ENCODE results near the gene CDC5L.
"Not testable (repeated sequence)": the region's sequence is repeated elsewhere in the genome, so short reads cannot be mapped to it uniquely, and the experiment has no call there.

The CDC5L gene

DNA sequence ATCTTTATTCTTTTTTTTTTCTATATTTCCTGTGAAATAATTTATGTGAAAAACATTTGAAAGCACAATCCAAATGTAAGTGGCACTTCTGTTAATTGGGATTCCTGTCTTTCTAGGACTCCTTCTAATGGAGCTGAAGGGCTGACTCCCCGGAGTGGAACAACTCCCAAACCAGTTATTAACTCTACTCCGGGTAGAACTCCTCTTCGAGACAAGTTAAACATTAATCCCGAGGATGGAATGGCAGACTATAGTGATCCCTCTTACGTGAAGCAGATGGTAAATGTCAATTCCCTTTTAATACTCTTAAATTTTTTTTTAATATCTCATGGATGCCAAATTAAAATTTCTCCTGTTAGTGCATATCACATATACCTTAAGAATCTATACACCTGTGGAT, 35.0 kb downstream of the CDC5L start:
- DNase-seq: no peak

DNA sequence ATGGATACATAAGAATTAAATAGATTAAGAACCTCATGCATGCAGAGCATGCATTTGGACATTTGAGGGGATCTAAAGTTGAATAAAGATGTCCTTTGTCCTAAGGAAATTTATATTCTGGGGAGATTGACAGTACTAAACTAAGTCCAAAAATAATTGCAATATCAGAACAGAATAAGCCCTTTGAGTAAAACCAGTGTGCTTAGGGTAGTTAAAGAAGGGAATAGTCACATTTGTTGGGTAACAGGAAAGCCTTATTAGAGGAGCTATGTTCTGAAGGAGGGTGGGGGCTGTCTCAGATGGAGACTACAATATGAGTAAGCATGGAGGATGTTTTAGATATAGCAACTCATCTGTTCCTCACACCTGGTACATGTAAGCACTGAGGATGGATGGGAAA, 35.8 kb downstream of the CDC5L start:
- no peak for DNase-seq

GRCh38 chr6:44425951-44426350, 38.4 kb downstream of the CDC5L start:
- DNase-seq: no peak

GRCh38 chr6:44428682-44429081, 41.2 kb downstream of the CDC5L start:
- no peak for DNase-seq

GRCh38 chr6:44430326-44430725, 42.8 kb downstream of the CDC5L start:
- DNase-seq: no peak

- DNase-seq: peak; percentile 10 to 46
These were observed 43.7 kb downstream of the CDC5L start for GRCh38 chr6:44431118-44431725.

GRCh38 chr6:44432227-44432626, 44.7 kb downstream of the CDC5L start:
- DNase-seq: no peak

- no peak for DNase-seq
These were observed 45.2 kb downstream of the CDC5L start for GRCh38 chr6:44432726-44433125.

DNA sequence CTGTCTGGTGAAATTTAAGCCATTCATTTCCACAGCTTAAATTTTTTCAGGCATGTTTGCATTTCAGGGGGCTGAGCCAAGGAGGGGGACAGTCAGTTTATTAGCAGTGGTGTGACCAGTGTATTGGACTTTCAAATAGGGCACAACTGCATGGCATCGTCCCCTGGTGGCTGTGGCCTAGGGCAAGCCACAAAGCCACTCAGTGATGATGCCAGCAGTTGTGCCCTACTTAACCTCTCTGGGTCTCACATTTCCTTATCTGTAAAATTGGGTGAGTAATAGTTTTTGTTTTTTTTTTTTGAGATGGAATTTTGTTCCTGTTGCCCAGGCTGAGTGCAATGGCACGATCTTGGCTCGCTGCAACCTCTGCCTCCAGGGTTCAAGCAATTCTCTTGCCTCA, 48.0 kb downstream of the CDC5L start:
- DNase-seq: no peak

GRCh38 chr6:44438827-44439226, 51.3 kb downstream of the CDC5L start:
- DNase-seq: no peak

- no peak for DNase-seq
These were observed 52.0 kb downstream of the CDC5L start for GRCh38 chr6:44439270-44440045.

DNA sequence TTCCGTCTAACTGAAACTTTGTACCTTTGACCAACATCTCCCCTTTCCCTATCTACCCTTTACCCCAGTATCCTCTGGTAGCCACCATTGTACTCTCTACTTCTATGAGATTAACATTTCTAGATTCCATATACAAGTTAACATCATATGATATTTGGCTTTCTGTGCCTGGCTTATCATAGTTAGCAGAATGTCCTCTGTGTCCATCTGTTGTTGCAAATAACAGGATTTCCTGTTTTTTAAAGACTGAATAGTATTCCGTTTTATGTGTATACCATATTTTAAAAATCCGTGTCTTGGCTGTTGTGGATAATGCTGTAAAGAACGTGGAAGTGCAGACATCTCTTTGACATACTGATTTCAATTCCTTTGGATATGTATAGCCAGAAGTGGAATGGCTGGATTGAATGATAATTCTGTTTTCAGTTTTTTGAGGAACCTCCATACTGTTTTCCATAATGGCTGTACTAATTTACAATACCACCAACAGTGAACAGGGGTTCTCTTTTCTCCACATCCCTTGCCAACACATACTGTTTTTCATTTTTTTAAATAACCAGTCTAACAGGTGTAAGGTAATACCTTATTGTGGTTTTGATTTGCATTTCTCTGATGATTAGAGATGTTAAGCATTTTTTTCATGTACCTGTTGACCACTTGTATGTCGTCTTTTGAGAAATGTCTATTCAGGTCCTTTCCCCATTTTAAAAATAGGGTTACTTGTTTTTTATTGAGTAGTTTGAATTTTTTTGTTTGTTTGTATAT, 53.8 kb downstream of the CDC5L start:
- no peak for DNase-seq

- no peak for DNase-seq
These were observed 54.7 kb downstream of the CDC5L start for GRCh38 chr6:44442236-44442635.

- DNase-seq: no peak
These were observed 55.4 kb downstream of the CDC5L start for GRCh38 chr6:44442833-44443444.

DNA sequence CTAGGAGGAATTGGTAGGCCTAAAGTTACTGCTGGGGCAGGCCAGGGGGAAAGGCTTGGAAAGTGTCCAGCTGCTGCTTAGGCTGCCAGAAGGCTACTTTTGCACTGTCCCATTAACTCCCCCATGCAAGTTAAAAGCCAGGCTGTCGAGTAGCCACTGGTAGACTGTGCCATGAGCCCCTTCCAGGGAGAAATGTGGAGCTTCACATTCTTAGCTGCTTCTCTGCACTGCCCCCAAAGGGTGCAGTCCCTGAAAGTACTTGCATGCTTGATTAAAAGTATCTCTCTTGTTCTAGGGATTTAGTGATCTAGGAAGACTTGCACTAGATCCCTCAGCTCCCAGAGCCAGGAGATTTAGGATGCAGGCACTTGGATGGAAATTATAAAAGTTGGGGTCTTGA, 57.3 kb downstream of the CDC5L start:
- peak in 1 of 2 experiments; percentile 17 for DNase-seq

GRCh38 chr6:44446626-44447300, 59.3 kb downstream of the CDC5L start:
- no peak for DNase-seq

DNA sequence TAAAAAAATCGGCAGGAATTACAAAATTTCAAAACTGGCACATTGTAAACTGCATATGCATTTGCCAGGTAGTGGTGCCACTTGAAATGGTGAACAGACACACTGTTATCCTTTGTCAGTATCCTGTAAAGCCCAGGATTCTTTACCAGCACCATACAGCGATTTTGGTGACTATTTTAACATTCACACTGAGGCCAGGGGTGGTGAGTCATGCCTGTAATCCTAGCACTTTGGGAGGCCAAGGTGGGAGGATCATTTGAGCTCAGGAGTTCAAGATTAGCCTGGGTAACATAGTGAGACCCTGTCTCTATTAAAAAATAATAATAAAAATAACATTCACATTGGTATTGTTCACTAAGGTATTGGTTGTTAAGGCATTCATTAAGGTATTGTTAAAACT, 61.7 kb downstream of the CDC5L start:
- not testable (repeated sequence) for DNase-seq

- no peak for DNase-seq
These were observed 64.5 kb downstream of the CDC5L start for GRCh38 chr6:44451803-44452695.

GRCh38 chr6:44452725-44453124, 65.2 kb downstream of the CDC5L start:
- DNase-seq: no peak

DNA sequence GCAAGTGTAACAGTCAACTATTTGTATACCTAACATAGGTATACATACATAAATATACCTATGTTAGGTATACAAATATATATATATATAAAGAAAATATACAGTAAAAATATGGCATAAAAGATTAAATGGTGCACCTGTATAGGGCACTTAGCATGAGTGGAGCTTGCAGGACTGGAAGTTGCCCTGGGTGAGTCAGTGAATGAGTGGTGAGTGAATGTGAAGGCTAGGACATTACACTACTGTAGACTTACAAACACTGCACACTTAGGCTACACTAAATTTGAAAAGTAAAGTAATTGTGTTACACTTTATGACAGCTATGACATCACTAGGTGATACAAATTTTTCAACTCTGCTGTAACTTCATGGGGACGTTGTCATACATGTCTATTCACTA, 65.6 kb downstream of the CDC5L start:
- DNase-seq: no peak

GRCh38 chr6:44454198-44454597, 66.7 kb downstream of the CDC5L start:
- DNase-seq: no peak

All from NCI-H524 (cell line).